GM18873 (cell line): ENCODE measurements around the gene CHML.

Source experiments
- ATAC-seq: cut with Tn5 transposase; IDR thresholded peaks from one replicate; pipeline ENCODE4 v1.9.1; 2021; ENCODE audit warnings: mild to moderate bottlenecking, moderate library complexity, moderate number of reproducible peaks; ENCODE audit not compliant: unreplicated experiment, low FRiP score

Gene CHML

GRCh38 chr1:241627453-241628259, 12.5 kb downstream of the CHML start:
- peak; percentile 71 for ATAC-seq

- no peak for ATAC-seq
Measured at GRCh38 chr1:241624935-241625334, 15.2 kb downstream of the CHML start.

GRCh38 chr1:241622669-241623068, 17.5 kb downstream of the CHML start:
- no peak for ATAC-seq

GRCh38 chr1:241617426-241617825, 22.7 kb downstream of the CHML start:
- ATAC-seq, result no peak

- no peak for ATAC-seq
Measured at GRCh38 chr1:241615043-241615974, 24.9 kb downstream of the CHML start.

GRCh38 chr1:241614572-241614971, 25.6 kb downstream of the CHML start:
- ATAC-seq, result no peak

DNA sequence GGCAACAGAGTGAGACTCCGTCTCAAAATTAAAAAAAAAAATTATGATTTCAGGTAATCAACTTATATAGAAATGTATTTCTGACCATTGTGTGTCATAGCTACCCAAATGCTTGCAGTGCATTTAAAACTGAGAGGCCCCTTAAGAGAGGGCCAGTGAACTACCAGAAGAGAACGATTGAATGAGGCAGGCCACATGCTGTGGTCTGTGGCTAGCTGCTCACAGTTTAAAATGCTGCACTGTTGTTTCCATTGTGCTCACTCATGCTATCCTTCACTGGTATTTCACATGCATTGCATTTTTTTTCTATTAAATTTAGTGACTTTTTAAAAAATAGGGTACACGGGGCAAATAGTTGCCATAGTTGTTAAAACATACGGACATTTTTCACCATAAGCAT, 26.0 kb downstream of the CHML start:
- ATAC-seq, result no peak

GRCh38 chr1:241612533-241613477, 27.4 kb downstream of the CHML start:
- ATAC-seq, result no peak

- no peak for ATAC-seq
Measured at GRCh38 chr1:241611736-241612135, 28.4 kb downstream of the CHML start.

DNA sequence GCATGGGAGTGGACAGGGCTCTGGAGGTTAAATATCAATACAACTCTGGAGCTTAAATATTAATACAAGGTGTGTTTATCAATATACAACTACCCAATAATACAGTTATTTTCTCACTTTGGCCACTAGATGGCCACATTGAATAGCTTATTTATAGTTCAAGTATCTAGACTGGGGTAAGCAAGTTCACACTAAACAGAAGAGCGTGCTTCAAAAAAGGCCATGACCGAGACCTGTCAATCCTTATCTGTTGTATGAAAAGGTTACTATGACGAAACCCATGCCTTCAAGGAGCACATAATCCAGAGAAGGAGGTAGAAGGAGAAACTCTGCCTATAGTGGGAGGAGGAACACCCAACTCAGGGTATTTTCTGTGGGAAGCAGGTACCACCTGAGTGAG, 29.1 kb downstream of the CHML start:
- ATAC-seq, result peak; percentile 95

- ATAC-seq, result no peak
Measured at GRCh38 chr1:241610056-241610815, 29.9 kb downstream of the CHML start.

- ATAC-seq, result no peak
Measured at GRCh38 chr1:241608379-241609033, 31.7 kb downstream of the CHML start.

DNA sequence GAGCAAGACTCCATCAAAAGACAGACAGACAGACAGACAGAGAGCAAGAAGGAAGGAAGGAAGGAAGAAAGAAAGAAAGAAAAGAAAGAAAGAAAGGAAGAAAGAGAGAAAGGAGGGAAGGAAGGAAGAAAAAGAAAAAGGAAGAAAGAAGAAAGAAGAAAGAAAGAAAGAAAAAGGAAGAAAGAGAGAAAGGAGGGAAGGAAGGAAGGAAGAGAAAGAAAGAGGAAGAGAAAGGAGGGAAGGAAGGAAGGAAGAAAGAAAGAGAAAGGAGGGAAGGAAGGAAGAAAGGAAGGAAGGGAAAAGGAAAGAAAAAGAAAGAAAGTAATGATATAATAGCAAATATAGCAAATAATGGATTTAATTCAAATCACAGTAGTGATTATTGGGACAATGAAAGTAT, 32.7 kb downstream of the CHML start:
- no peak for ATAC-seq

- ATAC-seq, result no peak
Measured at GRCh38 chr1:241606544-241606943, 33.6 kb downstream of the CHML start.

DNA sequence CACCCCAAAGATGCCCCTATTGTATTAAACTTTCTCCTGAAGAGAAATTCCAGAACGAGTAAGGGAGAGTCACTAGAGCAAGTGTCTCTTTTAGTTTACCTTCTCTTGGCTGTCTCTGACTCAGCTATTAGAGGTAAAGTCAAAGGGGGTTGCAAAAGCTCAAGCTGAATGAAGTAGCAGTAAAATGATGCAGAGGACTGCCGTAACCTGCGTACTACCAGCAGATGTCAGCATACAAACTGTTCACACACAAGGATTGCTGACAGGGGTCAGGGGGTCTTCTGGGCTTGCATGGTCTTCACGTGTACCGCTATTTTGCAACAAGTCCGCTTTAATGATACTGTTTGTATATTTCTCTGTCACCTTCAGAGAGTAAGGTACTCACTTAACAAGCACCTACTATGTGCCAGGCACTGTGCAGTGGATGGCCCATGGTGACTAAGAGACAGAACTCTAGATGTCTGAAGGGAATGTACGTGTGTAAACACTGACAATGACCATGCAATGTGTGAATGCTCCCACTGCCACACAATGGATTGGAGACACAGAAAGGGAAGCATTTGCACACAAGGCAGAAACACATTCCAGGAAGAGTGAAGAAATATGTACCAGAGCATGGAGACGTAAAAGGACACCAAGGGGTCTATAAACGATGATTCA, 34.9 kb downstream of the CHML start:
- ATAC-seq, result no peak

DNA sequence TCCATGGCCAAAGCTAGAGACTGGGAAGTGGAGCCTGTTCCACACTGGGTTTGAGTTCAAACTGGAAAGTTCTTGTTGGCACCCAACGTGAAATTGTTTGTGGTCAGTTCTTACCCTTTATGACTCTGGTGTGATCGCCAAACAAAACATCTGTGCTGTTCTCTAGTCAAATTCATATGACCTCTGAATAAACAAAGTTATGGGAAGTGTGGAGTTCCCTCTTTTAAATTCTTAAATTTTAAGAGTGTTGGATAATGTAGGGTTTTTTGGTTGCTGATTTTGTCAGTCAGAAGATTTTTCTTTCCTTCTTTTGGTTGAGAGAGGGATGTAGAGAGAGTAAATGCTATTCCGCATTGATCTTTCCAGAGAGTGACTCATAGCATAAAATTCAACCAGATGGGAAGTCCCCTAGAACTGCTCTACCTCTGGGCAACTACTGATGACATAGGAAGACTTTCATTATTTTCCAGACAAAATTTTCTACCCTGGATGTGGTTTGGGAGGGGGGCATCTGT, 36.4 kb downstream of the CHML start:
- no peak for ATAC-seq

GRCh38 chr1:241600496-241600901, 39.7 kb downstream of the CHML start:
- ATAC-seq, result peak; percentile 87

DNA sequence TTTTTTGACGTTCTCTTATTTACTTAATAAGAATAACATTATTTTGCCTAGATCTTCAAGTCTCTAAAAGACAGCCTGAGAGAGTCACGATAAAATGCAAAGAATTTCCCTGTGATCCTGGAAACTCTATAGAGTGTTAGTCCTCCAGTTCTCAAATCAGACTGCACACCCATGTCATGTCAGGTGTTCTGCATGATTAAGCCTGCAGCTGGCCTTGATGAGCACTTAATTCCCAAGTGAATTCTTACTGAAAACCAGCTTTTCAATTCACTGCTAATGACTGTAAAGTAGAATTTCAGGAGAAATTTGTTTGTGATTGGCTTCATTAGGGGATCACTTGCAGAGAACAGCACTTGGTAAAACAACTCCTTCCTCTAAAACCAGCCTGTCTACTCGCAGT, 41.9 kb downstream of the CHML start:
- ATAC-seq, result no peak
